Lower leg skin (tissue), 3 donors: Measurements from ENCODE around the gene EMSY.

Experiments
- CTCF ChIP-seq, 3 donors: fragments of 450-650 bp; IDR thresholded peaks; one replicate each; pipeline ENCODE4 v1.5.1; 2016; ENCODE audit warnings: antibody characterized with exemption in 3 of 3, mild to moderate bottlenecking in 3 of 3, moderate library complexity in 2 of 3
- POLR2A ChIP-seq, 2 donors: fragments of 450-650 bp; IDR thresholded peaks; one replicate each; pipeline ENCODE4 v1.6.1; 2016 to 2017; ENCODE audit warnings: antibody characterized with exemption in 2 of 2, mild to moderate bottlenecking in 1 of 2, moderate library complexity in 1 of 2

DNA sequence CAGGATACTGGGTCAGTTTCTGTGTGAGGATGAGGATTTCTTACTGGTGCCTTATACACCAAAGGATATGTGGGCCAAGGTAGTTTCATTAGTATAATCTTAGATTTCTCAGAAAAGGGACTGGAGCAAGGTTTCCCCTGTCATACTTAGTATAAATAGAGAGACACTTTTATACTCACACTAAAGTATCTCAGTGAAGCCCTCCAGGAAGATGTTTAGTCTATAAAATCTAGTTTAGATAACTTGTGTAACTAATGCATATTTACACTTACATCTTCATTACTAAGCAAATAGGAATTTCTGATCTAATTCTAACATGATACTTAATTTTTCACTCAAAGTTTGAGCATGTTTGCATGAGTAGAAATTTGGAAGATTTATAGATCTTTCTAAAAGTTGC lies 11.1 kb downstream of the EMSY start:
- TF ChIP-seq CTCF (IDR thresholded peaks at IDR 0.05) (no peak), POLR2A (IDR thresholded peaks at IDR 0.05) (no peak)
